Body of pancreas (tissue), 4 donors: ENCODE results near the gene UPK3B. TPM values are rescaled to one million over a fixed set of nuclear protein-coding genes. Genes with fewer than 3 reads are reported as not detected.
A peak's percentile ranks its signal among the peaks of the same experiment; 100 is the strongest.
"Not testable (repeated sequence)": the region's sequence is repeated elsewhere in the genome, so short reads cannot be mapped to it uniquely, and the experiment has no call there.

Source experiments
- ATAC-seq: fragments of 150-250 bp; one replicate; pipeline ENCODE4 v1.9.1; 2016
- DNase-seq, 4 donors: peaks; one replicate each; pipeline ENCODE4 v3.0.0-alpha.2; 2019
- H3K27ac ChIP-seq, 4 donors: fragments of 200-600 bp; sonication (generic); 1 replicate in 3 of 4; 2 replicates in 1 of 4; pipeline versions ENCODE4 v1.5.1 to v1.6.1; 2016 to 2019; ENCODE audit warnings: mild to moderate bottlenecking in 1 of 4, mixed read lengths in 1 of 4, moderate library complexity in 1 of 4
- H3K27me3 ChIP-seq, 2 donors: fragments of 200-600 bp; sonication (generic); one replicate each; pipeline ENCODE4 v1.6.0; 2016; ENCODE audit warnings: mild to moderate bottlenecking in 1 of 2
- H3K36me3 ChIP-seq, 2 donors: fragments of 200-600 bp; sonication (generic); replicated peaks in 1 of 2; 2 replicates each; pipeline ENCODE4 v1.5.1; 2016; ENCODE audit warnings: low read depth in 2 of 2; ENCODE audit not compliant: insufficient read depth in 1 of 2
- H3K4me1 ChIP-seq: fragments of 200-600 bp; sonication (generic); one replicate; pipeline ENCODE4 v1.6.0; 2016
- H3K4me3 ChIP-seq, 2 donors: fragments of 200-600 bp; sonication (generic); 1 replicate in 1 of 2; 2 replicates in 1 of 2; pipeline ENCODE4 v1.5.1; 2016 to 2019
- H3K9me3 ChIP-seq, 3 donors: fragments of 200-600 bp; sonication (generic); 1 replicate in 2 of 3; 2 replicates in 1 of 3; pipeline ENCODE4 v1.5.1; 2016
- CTCF ChIP-seq, 7 experiments: fragments of 450-650 bp in 4 of 7; fragments of 200-600 bp in 3 of 7; sonication (generic) in 3 of 7; IDR thresholded peaks; one replicate each; pipeline ENCODE4 v1.5.1; 2016 to 2019; ENCODE audit warnings: antibody characterized with exemption in 7 of 7
- POLR2A ChIP-seq, 3 donors: fragments of 450-650 bp; IDR thresholded peaks; one replicate each; pipeline ENCODE4 v1.6.1; 2016; ENCODE audit warnings: antibody characterized with exemption in 3 of 3, mild to moderate bottlenecking in 2 of 3
- WGBS, 2 donors: methylation state at CpG; one replicate each; pipeline ENCODE4 v1.1.5; 2017; 5-methylcytosine and 5-hydroxymethylcytosine counted together
- intact Hi-C: fragments of 100-400 bp; cut with DNase I; formaldehyde crosslinking; loops from one replicate; pipeline ENCODE4 v1.15.1; 2023
- total RNA-seq, 2 donors: library from RNA; depleted of rRNA; stranded (reverse); fragments of >200 nt; gene quantifications; one replicate each; pipeline ENCODE4 v1.1.0, GENCODE V29; 2016

Gene UPK3B
- total RNA-seq, 2 donors from 2014 or later, result 2.3 to 7.3 TPM

GRCh38 chr7:76512941-76513816, 2.8 kb downstream of the UPK3B start:
- ATAC-seq (no peak), DNase-seq (peak in 1 of 4 donors; percentile 14)
- no peaks in the 10 kb centered on the region for H3K27me3 ChIP-seq
- H3K36me3 ChIP-seq, result no peaks in the 10 kb centered on the region
- TF ChIP-seq CTCF (IDR thresholded peaks at IDR 0.05) (peak in 2 of 7 experiments; percentile 9 to 13), POLR2A (IDR thresholded peaks at IDR 0.05) (no peak)
- intact Hi-C loops, result no loop called here
- WGBS, 2 donors, result 67 to 70% methylated on average over 10 to 20 of the region's 21 CpGs
- no peak overlapping the region for H3K4me3 ChIP-seq
- peaks cover 13% of the 10 kb centered on the region for H3K4me1 ChIP-seq
- no peaks in the 10 kb centered on the region for H3K9me3 ChIP-seq
- no peak overlapping the region for H3K27ac ChIP-seq

GRCh38 chr7:76513817-76514799, 3.8 kb downstream of the UPK3B start:
- Histone ChIP-seq H3K27me3 (no peaks in the 10 kb centered on the region), H3K27ac (no peak overlapping the region), H3K4me3 (no peak overlapping the region), H3K4me1 (peaks cover 13% of the 10 kb centered on the region), H3K9me3 (no peaks in the 10 kb centered on the region), H3K36me3 (no peaks in the 10 kb centered on the region)
- no peak for TF ChIP-seq POLR2A (IDR thresholded peaks at IDR 0.05)
- no peak for TF ChIP-seq CTCF (IDR thresholded peaks at IDR 0.05)
- DNase-seq (peak in 1 of 4 donors; percentile 7), ATAC-seq (no peak)
- intact Hi-C loops, result no loop called here
- WGBS, 2 donors, result 85 to 88% methylated on average over 26 to 29 of the region's 29 CpGs

GRCh38 chr7:76514926-76515771, 4.8 kb downstream of the UPK3B start:
- H3K27me3 ChIP-seq, result no peaks in the 10 kb centered on the region
- H3K36me3 ChIP-seq, result no peaks in the 10 kb centered on the region
- no peaks in the 10 kb centered on the region for H3K9me3 ChIP-seq
- 79 to 82% methylated on average over 5 to 15 of the region's 16 CpGs for WGBS, 2 donors
- TF ChIP-seq POLR2A (IDR thresholded peaks at IDR 0.05) (no peak), CTCF (IDR thresholded peaks at IDR 0.05) (no peak)
- ATAC-seq (no peak), DNase-seq (peak in 1 of 4 donors; percentile 10)
- intact Hi-C loops, result no loop called here
- H3K27ac ChIP-seq, result no peak overlapping the region
- peaks cover 10% of the 10 kb centered on the region for H3K4me1 ChIP-seq
- H3K4me3 ChIP-seq, result no peak overlapping the region

GRCh38 chr7:76515999-76516443, 5.7 kb downstream of the UPK3B start:
- Histone ChIP-seq H3K36me3 (no peaks in the 10 kb centered on the region), H3K4me1 (peaks cover 4% of the 10 kb centered on the region), H3K27me3 (no peaks in the 10 kb centered on the region), H3K9me3 (no peaks in the 10 kb centered on the region), H3K4me3 (no peak overlapping the region), H3K27ac (no peak overlapping the region)
- ATAC-seq (no peak), DNase-seq (peak in 2 of 4 donors; percentile 32 to 62)
- WGBS, 2 donors, result 4% methylated on average over 32 of the region's 32 CpGs; no CpG with 5 or more reads in 1 of the 2 donors
- no peak for TF ChIP-seq POLR2A (IDR thresholded peaks at IDR 0.05)
- TF ChIP-seq CTCF (IDR thresholded peaks at IDR 0.05), result peak in 3 of 7 experiments; percentile 54 to 87 (median 68)
- intact Hi-C loops, result no loop called here

DNA sequence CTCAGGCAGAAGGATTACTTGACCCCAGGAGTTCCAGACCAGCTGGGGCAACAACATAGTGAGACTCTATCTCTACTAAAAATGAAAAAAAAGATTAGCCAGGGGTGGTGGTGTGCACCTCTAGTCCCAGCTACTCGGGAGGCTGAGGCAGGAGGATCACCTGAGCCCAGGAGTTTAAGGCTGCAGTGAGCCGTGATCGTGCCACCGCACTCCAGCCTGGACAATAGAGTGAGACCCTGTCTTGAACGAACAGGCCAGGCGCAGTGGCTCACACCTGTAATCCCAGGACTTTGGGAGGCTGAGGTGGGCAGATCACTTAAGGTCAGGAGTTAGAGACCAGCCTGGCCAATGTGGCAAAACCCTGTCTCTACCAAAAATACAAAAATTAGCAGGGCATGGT, 6.6 kb downstream of the UPK3B start:
- DNase-seq, result not testable (repeated sequence)

GRCh38 chr7:76526183-76526582, 15.8 kb downstream of the UPK3B start:
- H3K4me1 ChIP-seq, ATAC-seq, H3K9me3 ChIP-seq, intact Hi-C loops, H3K27ac ChIP-seq, H3K36me3 ChIP-seq, H3K27me3 ChIP-seq, DNase-seq, H3K4me3 ChIP-seq: not testable (repeated sequence)
- WGBS, 2 donors, result 91% methylated on average over 2 of the region's 4 CpGs; no CpG with 5 or more reads in 1 of the 2 donors

More for the DNA sequence above, 6.6 kb downstream of the UPK3B start:
- H3K27ac ChIP-seq, H3K4me3 ChIP-seq, H3K9me3 ChIP-seq, H3K4me1 ChIP-seq, H3K27me3 ChIP-seq, intact Hi-C loops, H3K36me3 ChIP-seq, ATAC-seq: not testable (repeated sequence)
- WGBS, 2 donors, result 86% methylated on average over 6 of the region's 6 CpGs; no CpG with 5 or more reads in 1 of the 2 donors
